GM21447 (cell line): ENCODE measurements around the gene STAT6.
A peak's percentile ranks its signal among the peaks of the same experiment; 100 is the strongest.

Experiments
- ATAC-seq: cut with Tn5 transposase; IDR thresholded peaks from one replicate; pipeline ENCODE4 v1.9.1; 2021; ENCODE audit not compliant: unreplicated experiment

STAT6 gene

GRCh38 chr12:57111031-57111734 is at the start of gene STAT6:
TSS of gene STAT6 (minus strand) at chr12:57111362. CDS start at chr12:57108278, 3,084 bp downstream.
- ATAC-seq, result peak; percentile 52

- no peak for ATAC-seq
Observed at GRCh38 chr12:57160741-57161140, 49.6 kb upstream of the STAT6 start.

- ATAC-seq, result no peak
Observed at GRCh38 chr12:57160040-57160439, 48.9 kb upstream of the STAT6 start.

- no peak for ATAC-seq
Observed at GRCh38 chr12:57159311-57159710, 48.1 kb upstream of the STAT6 start.

GRCh38 chr12:57158665-57159064 is 47.5 kb upstream of the STAT6 start:
- ATAC-seq, result no peak

- no peak for ATAC-seq
Observed at GRCh38 chr12:57158186-57158585, 47.0 kb upstream of the STAT6 start.

GRCh38 chr12:57157588-57158173 is 46.5 kb upstream of the STAT6 start:
- no peak for ATAC-seq

GRCh38 chr12:57156701-57157403 is 45.7 kb upstream of the STAT6 start:
- no peak for ATAC-seq

- no peak for ATAC-seq
Observed at GRCh38 chr12:57154804-57155434, 43.8 kb upstream of the STAT6 start.

- ATAC-seq, result no peak
Observed at GRCh38 chr12:57154076-57154475, 42.9 kb upstream of the STAT6 start.

- ATAC-seq, result no peak
Observed at GRCh38 chr12:57153415-57153997, 42.3 kb upstream of the STAT6 start.

GRCh38 chr12:57152639-57153038 is 41.5 kb upstream of the STAT6 start:
- ATAC-seq, result no peak

GRCh38 chr12:57151741-57152630 is 40.8 kb upstream of the STAT6 start:
- ATAC-seq, result no peak

- no peak for ATAC-seq
Observed at GRCh38 chr12:57150400-57151000, 39.3 kb upstream of the STAT6 start.

GRCh38 chr12:57149245-57149900 is 38.2 kb upstream of the STAT6 start:
- ATAC-seq, result no peak

- ATAC-seq, result no peak
Observed at GRCh38 chr12:57148469-57149244, 37.5 kb upstream of the STAT6 start.

GRCh38 chr12:57146961-57147944 is 36.1 kb upstream of the STAT6 start, which contains the start of gene LRP1-AS:
TSS of gene LRP1-AS (minus strand) at chr12:57147619.
- no peak for ATAC-seq
